ENCODE data around the gene OSBPL2.

Gene OSBPL2

DNA sequence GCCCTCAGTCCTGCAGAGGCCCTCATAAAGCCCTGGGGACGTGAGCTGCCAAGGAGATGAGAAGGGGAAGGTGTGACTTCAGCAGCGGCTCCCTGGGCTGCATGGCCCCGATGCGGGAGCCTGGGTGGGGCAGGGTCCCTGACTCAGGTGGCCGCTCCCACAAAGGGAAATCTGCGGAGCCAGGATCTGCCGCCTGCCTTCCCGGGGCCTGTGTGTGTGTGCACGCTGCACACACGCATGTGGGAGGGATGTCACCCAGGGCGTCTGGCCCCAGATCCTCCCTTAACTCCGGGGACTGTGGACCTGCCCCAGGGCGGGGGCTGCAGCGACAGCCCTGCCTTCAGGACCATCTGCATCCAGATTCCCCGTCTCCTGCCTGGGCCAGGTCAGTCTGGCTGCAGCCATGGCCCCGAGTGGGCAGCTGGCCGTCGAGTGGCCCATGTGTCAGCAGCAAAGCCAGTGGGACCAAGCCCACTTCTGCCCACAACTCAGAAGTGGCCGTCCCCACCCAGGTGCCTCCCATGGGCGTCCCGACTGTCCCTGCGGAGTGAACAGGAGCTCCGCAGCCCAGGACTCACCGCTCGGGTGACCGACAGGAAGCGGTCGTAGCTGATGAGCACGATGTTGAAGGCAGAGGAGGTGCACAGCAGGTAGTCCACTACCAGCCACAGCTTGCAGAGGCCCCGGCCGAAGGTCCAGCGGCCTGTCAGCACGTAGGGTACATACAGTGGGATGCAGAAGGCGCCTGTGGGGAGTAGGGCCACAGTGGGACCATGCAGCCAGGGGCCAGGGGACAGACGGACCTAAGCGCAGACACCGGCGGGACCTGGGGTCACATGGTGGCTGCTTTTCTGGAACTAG is 20.2 kb upstream of the OSBPL2 start:
- no peaks in the 10 kb centered on the region for H3K9me3 ChIP-seq (ENCODE audit: low read length)
- no peak overlapping the region for H3K9ac ChIP-seq (ENCODE audit: low read length)
- no peaks in the 10 kb centered on the region for H3K36me3 ChIP-seq (ENCODE audit: insufficient read depth, low read length)
- peaks cover 9 to 78% of the 10 kb centered on the region in 2 donors for H3K27me3 ChIP-seq (ENCODE audit: control insufficient read depth in 1 of 2, insufficient read depth in 2 of 2, low read length in 2 of 2)
- no peak overlapping the region for H3K27ac ChIP-seq (ENCODE audit: low read depth, low read length)
- H3K4me1 ChIP-seq (ENCODE audit: insufficient read depth, low read length) = no peaks in the 10 kb centered on the region
- H3K4me3 ChIP-seq (ENCODE audit: low read depth in 1 of 2, low read length in 2 of 2) = no peak overlapping the region

DNA sequence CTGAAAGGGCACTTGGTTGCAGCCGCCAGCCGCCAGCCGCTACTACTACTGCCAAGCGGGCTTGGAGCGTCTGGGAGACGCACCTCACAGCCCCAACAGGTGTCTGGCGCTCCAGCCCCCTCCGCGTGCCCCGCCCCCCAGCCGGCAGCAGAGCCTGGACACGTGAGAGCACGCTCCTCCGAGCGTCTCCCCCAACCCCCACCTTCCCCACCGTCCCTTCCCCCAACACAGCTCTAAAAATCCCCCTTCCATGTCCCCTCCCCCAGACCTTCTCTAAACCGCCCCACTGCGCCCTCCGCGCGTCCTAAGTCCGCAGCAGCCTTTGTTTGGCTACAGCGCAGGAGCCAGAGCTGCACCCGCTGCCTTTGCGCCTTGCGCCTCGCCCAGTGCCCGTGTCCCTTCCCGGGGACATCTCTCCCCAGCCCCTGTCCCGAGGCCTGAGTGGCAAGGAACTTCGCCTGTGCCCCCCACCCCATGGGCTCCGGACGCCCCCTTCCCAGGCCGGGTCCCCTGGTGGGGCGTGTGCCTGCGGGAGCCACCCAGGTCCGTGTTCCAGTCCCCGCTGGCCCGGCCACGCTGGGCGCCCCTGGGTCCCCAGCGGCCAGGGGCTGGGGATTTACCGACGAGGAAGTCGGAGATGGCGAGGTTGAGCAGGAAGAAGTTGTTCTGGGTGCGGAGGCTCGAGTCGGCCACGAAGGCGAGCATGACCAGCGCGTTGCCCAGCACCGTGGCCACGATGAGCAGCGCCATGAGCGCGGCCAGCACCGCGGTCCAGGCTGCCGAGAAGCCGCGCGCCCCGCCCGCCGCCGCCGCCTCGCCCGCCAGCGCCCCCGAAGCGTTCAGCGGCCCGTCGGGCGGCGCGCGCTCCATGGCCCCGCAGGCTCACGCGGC is 19.0 kb upstream of the OSBPL2 start:
- H3K4me1 ChIP-seq (ENCODE audit: insufficient read depth, low read length) = no peaks in the 10 kb centered on the region
- H3K4me3 ChIP-seq (ENCODE audit: low read depth in 1 of 2, low read length in 2 of 2) = no peak overlapping the region
- H3K27ac ChIP-seq (ENCODE audit: low read depth, low read length) = no peak overlapping the region
- peaks cover 9 to 79% of the 10 kb centered on the region in 2 donors for H3K27me3 ChIP-seq (ENCODE audit: control insufficient read depth in 1 of 2, insufficient read depth in 2 of 2, low read length in 2 of 2)
- H3K9ac ChIP-seq (ENCODE audit: low read length) = no peak overlapping the region
- no peaks in the 10 kb centered on the region for H3K9me3 ChIP-seq (ENCODE audit: low read length)
- no peaks in the 10 kb centered on the region for H3K36me3 ChIP-seq (ENCODE audit: insufficient read depth, low read length)

DNA sequence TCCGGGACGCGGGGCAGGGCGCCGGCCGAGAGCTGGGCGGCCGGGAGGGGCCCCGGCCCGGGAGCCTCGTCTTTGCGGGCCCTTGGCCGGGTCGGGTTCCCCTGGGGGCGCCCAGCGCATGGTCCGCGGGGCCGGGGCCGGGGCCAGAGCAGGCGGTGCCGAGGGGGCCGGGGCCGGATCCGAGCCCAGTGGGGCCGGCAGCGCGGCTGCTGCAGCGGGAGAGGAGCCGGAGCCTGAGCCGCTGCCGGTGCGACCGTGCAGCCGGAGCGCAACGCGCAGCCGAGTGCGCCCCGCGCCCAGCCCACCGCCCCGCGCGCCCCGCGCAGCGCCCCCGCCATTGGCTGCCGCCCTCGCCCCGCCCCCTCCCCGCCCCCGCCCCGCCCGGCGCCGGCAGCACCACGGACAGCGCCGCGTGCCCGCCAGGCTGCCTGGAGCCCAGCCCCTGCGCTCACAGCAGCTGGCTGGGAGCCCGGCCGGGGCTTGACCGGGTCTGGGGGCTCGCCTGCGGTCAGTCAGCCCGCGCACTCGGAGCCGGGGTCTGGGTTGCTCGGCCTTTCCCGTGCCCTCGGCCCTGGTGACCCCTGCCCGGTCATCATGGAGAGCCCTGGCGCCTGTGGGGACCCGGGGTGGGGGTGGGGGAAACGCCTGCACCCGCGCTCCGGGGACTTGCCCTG is 18.2 kb upstream of the OSBPL2 start, which contains the start of gene HRH3:
HRH3 (minus strand) TSS at position 287 of the 674 bp plus-strand sequence. CDS start 308 bp downstream, outside the sequence.
- Histone ChIP-seq H3K36me3 (ENCODE audit: insufficient read depth, low read length) (no peaks in the 10 kb centered on the region), H3K9ac (ENCODE audit: low read length) (no peak within 1 kb of the TSS), H3K4me3 (ENCODE audit: low read depth in 1 of 2, low read length in 2 of 2) (no peak within 1 kb of the TSS), H3K4me1 (ENCODE audit: insufficient read depth, low read length) (no peaks in the 10 kb centered on the region), H3K9me3 (ENCODE audit: low read length) (no peaks in the 10 kb centered on the region), H3K27me3 (ENCODE audit: control insufficient read depth in 1 of 2, insufficient read depth in 2 of 2, low read length in 2 of 2) (peaks cover 9 to 71% of the 10 kb centered on the region in 2 donors), H3K27ac (ENCODE audit: low read depth, low read length) (no peak within 1 kb of the TSS)

DNA sequence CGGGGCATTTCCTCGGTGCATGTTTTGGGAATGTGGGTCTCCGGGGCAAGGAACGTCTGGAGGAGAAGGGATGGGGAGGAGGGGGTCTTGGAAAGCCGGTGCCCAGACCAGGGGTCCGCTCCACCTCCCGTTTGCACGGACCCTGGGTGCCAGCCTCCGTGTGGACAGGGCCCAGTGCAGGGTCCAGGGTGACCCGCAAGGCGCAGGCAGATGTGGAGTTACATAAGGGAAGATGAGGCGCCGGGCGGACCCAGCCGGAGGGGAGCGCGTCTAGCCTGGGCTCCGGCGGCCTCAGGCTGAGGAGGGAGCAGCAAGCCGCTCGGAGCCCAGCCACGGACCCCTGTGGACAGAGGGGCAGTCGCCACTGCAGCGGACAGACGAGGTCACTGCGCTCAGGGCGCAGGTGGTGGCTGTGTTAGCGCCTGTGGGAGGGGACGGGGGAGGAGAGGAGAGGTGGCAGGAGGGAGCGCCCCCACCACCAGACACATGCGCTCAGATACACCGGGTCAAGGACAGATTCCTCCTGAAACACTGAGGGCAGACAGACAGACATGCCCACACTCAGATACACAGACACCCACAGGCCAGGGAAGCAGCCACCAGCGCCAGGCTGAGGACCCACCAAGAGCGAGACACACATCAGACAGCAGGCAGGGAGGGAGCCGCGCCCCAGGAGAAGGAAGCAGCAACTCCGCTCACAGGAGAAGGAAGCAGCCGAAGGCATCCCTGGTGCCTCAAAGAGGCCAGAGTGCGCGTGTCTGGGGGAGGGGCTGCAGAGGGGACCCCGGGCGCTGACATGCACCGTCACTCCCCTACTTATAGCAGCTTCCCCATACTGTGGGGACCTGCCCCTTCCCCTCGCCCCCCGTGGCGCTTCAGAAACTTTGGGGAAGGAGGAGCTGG is 17.4 kb upstream of the OSBPL2 start:
- Histone ChIP-seq H3K9me3 (ENCODE audit: low read length) (no peaks in the 10 kb centered on the region), H3K9ac (ENCODE audit: low read length) (no peak overlapping the region), H3K27me3 (ENCODE audit: control insufficient read depth in 1 of 2, insufficient read depth in 2 of 2, low read length in 2 of 2) (peaks cover 9 to 71% of the 10 kb centered on the region in 2 donors), H3K36me3 (ENCODE audit: insufficient read depth, low read length) (no peaks in the 10 kb centered on the region), H3K4me1 (ENCODE audit: insufficient read depth, low read length) (no peaks in the 10 kb centered on the region), H3K4me3 (ENCODE audit: low read depth in 1 of 2, low read length in 2 of 2) (no peak overlapping the region), H3K27ac (ENCODE audit: low read depth, low read length) (no peak overlapping the region)

DNA sequence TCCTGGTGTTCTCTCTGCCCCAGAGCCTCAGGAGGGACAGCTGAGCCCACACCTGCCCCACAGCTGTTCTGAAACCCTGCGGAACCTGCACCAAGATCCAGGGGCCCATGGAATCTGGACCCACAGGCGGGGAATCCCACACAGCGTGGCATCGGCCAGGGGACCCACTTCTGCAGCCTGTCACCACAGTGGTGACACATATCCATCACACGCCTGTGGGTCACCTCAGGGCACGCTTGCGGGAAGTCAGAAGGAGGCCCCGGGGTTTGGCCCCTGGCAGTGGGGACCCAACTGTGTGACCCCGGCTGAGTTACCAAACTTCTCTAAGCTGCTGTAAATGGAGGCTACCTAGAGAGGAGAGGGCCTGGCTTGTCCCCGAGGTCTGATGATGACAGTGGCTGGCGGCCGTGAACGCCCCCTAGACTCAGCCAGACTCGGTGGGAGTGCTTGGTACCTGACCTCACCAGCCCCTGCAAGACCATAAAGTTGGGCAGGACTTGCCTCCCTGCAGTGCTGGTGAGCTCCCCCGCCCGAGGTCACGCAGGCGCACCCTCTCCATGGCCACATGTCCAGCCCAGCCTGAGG is 16.0 kb upstream of the OSBPL2 start:
- Histone ChIP-seq H3K4me3 (ENCODE audit: low read depth in 1 of 2, low read length in 2 of 2) (no peak overlapping the region), H3K9ac (ENCODE audit: low read length) (no peak overlapping the region), H3K27ac (ENCODE audit: low read depth, low read length) (no peak overlapping the region), H3K27me3 (ENCODE audit: control insufficient read depth in 1 of 2, insufficient read depth in 2 of 2, low read length in 2 of 2) (peaks cover 9 to 65% of the 10 kb centered on the region in 2 donors), H3K36me3 (ENCODE audit: insufficient read depth, low read length) (no peaks in the 10 kb centered on the region), H3K9me3 (ENCODE audit: low read length) (no peaks in the 10 kb centered on the region), H3K4me1 (ENCODE audit: insufficient read depth, low read length) (no peaks in the 10 kb centered on the region)

DNA sequence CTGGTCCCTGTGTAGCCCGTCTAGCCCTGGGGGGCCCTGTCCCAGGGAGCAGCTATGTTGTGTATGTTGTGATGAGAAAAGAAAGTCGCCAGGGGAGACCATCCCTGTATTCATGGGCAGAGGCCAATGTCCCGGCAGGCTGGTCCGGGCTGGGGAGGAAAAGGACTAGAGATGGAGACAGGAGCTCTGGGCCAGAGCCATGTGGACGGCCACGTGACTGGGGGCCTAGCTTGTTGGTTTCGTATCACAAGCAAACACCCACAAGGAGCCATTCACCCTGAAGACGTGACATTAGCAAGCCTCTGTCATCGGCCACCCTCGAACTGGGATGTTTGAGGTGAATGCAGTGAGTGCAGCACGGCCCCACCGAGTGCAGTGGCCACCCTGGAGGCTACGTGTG is 15.3 kb upstream of the OSBPL2 start:
- H3K4me3 ChIP-seq (ENCODE audit: low read depth in 1 of 2, low read length in 2 of 2) = no peak overlapping the region
- H3K9me3 ChIP-seq (ENCODE audit: low read length) = no peaks in the 10 kb centered on the region
- no peak overlapping the region for H3K27ac ChIP-seq (ENCODE audit: low read depth, low read length)
- peaks cover 9 to 65% of the 10 kb centered on the region in 2 donors for H3K27me3 ChIP-seq (ENCODE audit: control insufficient read depth in 1 of 2, insufficient read depth in 2 of 2, low read length in 2 of 2)
- no peaks in the 10 kb centered on the region for H3K4me1 ChIP-seq (ENCODE audit: insufficient read depth, low read length)
- H3K9ac ChIP-seq (ENCODE audit: low read length) = no peak overlapping the region
- H3K36me3 ChIP-seq (ENCODE audit: insufficient read depth, low read length) = no peaks in the 10 kb centered on the region

DNA sequence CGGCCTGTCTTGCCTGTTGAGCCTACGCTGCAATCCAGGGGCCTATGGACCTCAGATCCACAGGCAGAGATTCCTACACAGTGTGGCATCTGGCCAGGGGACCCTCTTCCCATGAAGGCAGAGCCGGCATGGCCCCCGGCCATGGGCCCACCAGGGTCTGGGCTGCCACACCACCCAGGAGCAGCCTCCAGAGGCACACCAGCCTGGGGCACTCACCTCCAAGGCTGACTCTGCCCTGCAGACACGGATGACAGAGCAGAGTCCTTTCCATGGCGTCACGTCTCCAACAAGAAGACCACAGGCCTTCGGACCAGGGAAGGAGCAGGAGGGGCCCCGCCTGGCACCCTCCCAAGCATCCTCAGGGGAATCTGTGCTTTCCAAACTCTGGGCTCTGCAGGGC is 14.8 kb upstream of the OSBPL2 start:
- no peak overlapping the region for H3K27ac ChIP-seq (ENCODE audit: low read depth, low read length)
- peaks cover 9 to 65% of the 10 kb centered on the region in 2 donors for H3K27me3 ChIP-seq (ENCODE audit: control insufficient read depth in 1 of 2, insufficient read depth in 2 of 2, low read length in 2 of 2)
- no peaks in the 10 kb centered on the region for H3K9me3 ChIP-seq (ENCODE audit: low read length)
- H3K4me1 ChIP-seq (ENCODE audit: insufficient read depth, low read length) = no peaks in the 10 kb centered on the region
- no peak overlapping the region for H3K9ac ChIP-seq (ENCODE audit: low read length)
- H3K36me3 ChIP-seq (ENCODE audit: insufficient read depth, low read length) = no peaks in the 10 kb centered on the region
- H3K4me3 ChIP-seq (ENCODE audit: low read depth in 1 of 2, low read length in 2 of 2) = no peak overlapping the region

DNA sequence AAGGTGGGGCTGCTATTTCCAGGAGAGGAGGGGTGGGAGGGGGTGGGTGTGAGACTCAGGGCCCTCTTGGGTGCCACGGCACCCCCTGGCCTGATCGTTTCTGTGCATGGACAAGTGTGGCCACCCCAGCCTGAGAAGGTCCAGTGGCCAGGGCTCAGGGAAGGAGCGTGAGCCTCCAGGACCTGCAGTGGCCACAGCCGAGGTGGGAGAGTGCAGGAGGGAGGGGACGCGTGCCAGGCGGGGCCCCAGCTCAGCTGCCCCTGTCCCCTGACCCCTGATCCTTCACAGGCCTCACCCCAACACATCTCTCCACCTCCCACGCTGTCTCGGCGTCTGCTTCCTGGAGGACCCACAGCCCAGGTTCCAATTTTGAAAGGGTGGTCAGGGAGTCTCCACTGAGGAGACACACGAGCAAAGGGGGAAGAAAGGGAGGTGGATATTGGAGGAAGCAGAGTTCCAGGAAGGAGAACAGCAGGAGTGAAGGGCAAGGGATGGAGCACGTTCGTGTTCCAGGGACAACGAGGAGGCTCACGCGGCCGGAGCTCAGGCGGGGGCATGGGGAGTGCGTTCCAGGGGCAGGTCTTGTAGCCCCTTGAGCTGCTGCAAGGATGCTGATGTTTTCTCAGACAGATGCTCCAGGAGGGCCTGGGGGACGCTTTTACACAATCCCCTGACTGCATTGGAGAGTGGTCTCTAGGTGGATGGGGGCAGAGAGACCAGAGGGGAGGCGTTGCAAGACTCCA is 14.0 kb upstream of the OSBPL2 start:
- Histone ChIP-seq H3K9ac (ENCODE audit: low read length) (no peak overlapping the region), H3K27ac (ENCODE audit: low read depth, low read length) (no peak overlapping the region), H3K4me3 (ENCODE audit: low read depth in 1 of 2, low read length in 2 of 2) (no peak overlapping the region), H3K27me3 (ENCODE audit: control insufficient read depth in 1 of 2, insufficient read depth in 2 of 2, low read length in 2 of 2) (peaks cover 9 to 58% of the 10 kb centered on the region in 2 donors), H3K9me3 (ENCODE audit: low read length) (no peaks in the 10 kb centered on the region), H3K4me1 (ENCODE audit: insufficient read depth, low read length) (no peaks in the 10 kb centered on the region), H3K36me3 (ENCODE audit: insufficient read depth, low read length) (no peaks in the 10 kb centered on the region)

DNA sequence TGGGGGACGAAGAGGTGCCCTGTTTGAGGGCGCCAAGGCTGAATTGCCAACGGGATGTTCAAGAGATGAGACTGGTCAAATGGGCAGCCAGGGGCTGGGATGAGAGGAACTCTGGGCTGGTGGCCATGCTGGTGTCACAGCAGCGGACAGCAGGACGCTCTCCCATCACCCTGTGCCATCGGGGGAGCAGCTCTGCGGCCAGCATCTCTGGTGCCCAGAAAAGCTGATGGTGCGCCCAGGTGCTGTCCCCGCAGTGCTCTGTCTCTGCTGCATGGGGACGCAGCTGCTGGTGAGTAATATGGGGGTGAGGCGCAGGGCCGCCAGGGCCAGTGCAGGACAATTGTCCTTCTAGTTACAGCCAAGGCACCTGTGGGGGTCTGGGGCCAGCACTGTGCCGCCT is 13.3 kb upstream of the OSBPL2 start:
- Histone ChIP-seq H3K27me3 (ENCODE audit: control insufficient read depth in 1 of 2, insufficient read depth in 2 of 2, low read length in 2 of 2) (peaks cover 9 to 54% of the 10 kb centered on the region in 2 donors), H3K9ac (ENCODE audit: low read length) (no peak overlapping the region), H3K27ac (ENCODE audit: low read depth, low read length) (no peak overlapping the region), H3K4me3 (ENCODE audit: low read depth in 1 of 2, low read length in 2 of 2) (no peak overlapping the region), H3K9me3 (ENCODE audit: low read length) (no peaks in the 10 kb centered on the region), H3K36me3 (ENCODE audit: insufficient read depth, low read length) (no peaks in the 10 kb centered on the region), H3K4me1 (ENCODE audit: insufficient read depth, low read length) (no peaks in the 10 kb centered on the region)

Measured in muscle layer of colon (tissue), 2 donors.